ENCODE measurements around the gene METTL1.

- no peak for TF ChIP-seq POLR2A (IDR thresholded peaks at IDR 0.05; ENCODE audit: low read depth, low read length)
- no peak for TF ChIP-seq POLR2AphosphoS5 (IDR thresholded peaks at IDR 0.05; ENCODE audit: low read depth, low read length)
- no peak for TF ChIP-seq TAF1 (IDR thresholded peaks at IDR 0.05; ENCODE audit: borderline replicate concordance, low read depth, low read length)
Observed at GRCh38 chr12:57811028-57811755, 39.3 kb upstream of the METTL1 start.
